ENCODE data around the gene KLF16.

KLF16 gene

DNA sequence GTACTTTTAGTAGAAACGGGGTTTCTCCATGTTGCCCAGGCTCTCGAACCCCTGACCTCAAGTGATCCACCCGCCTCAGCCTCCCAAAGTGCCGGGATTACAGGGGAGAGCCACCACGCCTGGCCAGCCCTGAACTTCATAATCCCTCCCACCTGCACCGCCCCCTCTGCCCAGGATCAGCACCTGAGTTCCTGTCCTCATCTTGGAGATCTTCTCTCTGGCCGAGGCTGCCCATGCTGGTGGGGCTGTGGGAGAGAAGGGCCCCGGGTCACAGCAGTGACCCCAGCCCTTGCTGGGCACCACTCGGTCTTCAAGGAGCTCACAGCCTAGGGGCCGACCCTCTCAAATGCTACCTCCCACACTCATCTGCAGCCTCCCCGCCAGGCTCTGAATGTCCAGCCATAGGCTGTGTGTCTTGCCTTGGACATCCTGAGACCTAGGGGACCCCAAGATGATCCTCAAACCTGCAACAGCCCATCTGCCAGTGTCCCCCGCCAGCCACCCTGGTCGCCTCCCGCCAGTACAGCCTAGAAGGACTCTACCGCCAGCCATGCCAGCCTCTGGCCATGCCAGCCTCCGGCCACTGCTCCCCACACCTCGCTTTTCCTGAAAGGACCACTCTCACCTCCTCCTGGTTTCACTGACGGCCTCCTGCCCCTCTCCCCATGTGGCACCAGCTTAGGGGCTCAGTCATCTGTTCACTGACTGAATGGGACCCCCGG, 52.8 kb downstream of the KLF16 start:
- peaks cover 8% of the 10 kb centered on the region for H3K4me1 ChIP-seq (ENCODE audit: control insufficient read depth, insufficient read depth, low read length, unreplicated experiment)
- no peaks in the 10 kb centered on the region for H3K36me3 ChIP-seq (ENCODE audit: insufficient read depth, low read length)
- H3K4me3 ChIP-seq (ENCODE audit: low read depth, low read length) = no peak overlapping the region
- H2AFZ ChIP-seq (ENCODE audit: low read length, unreplicated experiment) = no peak overlapping the region
- no peaks in the 10 kb centered on the region for H3K79me2 ChIP-seq (ENCODE audit: control insufficient read depth, insufficient read depth, low read length, unreplicated experiment)
- no peak overlapping the region for H3K27ac ChIP-seq (ENCODE audit: low read depth, low read length)
- no peaks in the 10 kb centered on the region for H3K27me3 ChIP-seq (ENCODE audit: insufficient read depth, low read length)

DNA sequence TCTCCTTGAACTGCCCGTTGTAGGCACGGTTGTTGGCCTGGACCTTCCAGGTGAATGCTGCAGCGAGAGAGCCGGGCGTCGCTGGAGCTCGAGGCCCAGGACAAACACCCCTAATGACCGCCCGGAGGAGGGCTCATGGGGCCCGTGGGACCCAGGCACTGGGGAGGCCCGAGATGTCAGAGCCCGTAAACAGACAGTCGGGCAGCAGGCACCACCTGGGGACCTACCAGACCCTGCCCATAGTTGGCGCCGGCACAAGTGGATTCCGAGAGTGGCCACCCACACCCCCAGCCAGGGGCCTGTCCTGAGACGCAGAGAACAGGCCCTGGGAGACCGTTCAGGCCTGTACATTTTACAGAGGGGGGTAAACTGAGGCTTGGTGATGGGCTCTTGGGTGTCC, 53.7 kb downstream of the KLF16 start:
- H3K4me1 ChIP-seq (ENCODE audit: control insufficient read depth, insufficient read depth, low read length, unreplicated experiment) = peaks cover 8% of the 10 kb centered on the region
- H3K36me3 ChIP-seq (ENCODE audit: insufficient read depth, low read length) = no peaks in the 10 kb centered on the region
- no peak overlapping the region for H3K4me3 ChIP-seq (ENCODE audit: low read depth, low read length)

DNA sequence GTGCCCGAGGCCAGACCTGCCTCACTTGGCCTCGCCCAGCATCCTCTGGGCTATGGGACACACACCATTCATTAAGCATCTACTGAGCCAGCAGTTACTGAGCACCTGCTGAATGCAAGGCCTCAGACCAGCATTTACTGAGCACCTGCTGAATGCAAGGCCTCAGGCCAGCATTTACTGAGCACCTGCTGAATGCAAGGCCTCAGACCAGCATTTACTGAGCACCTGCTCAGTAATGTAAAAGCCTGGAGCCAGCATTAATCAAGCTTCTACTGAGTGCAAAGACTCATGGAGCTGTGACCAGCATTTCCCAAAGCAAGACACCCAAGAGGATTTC, 55.0 kb downstream of the KLF16 start:
- Histone ChIP-seq H3K4me3 (ENCODE audit: low read depth, low read length) (no peak overlapping the region), H2AFZ (ENCODE audit: low read length, unreplicated experiment) (no peak overlapping the region), H3K27me3 (ENCODE audit: insufficient read depth, low read length) (no peaks in the 10 kb centered on the region), H3K79me2 (ENCODE audit: control insufficient read depth, insufficient read depth, low read length, unreplicated experiment) (no peaks in the 10 kb centered on the region), H3K36me3 (ENCODE audit: insufficient read depth, low read length) (no peaks in the 10 kb centered on the region), H3K27ac (ENCODE audit: low read depth, low read length) (no peak overlapping the region), H3K4me1 (ENCODE audit: control insufficient read depth, insufficient read depth, low read length, unreplicated experiment) (peaks cover 8% of the 10 kb centered on the region)

More for the DNA sequence above, 53.7 kb downstream of the KLF16 start:
- Histone ChIP-seq H3K27ac (ENCODE audit: low read depth, low read length) (no peak overlapping the region), H3K79me2 (ENCODE audit: control insufficient read depth, insufficient read depth, low read length, unreplicated experiment) (no peaks in the 10 kb centered on the region), H2AFZ (ENCODE audit: low read length, unreplicated experiment) (no peak overlapping the region), H3K27me3 (ENCODE audit: insufficient read depth, low read length) (no peaks in the 10 kb centered on the region)

DNA sequence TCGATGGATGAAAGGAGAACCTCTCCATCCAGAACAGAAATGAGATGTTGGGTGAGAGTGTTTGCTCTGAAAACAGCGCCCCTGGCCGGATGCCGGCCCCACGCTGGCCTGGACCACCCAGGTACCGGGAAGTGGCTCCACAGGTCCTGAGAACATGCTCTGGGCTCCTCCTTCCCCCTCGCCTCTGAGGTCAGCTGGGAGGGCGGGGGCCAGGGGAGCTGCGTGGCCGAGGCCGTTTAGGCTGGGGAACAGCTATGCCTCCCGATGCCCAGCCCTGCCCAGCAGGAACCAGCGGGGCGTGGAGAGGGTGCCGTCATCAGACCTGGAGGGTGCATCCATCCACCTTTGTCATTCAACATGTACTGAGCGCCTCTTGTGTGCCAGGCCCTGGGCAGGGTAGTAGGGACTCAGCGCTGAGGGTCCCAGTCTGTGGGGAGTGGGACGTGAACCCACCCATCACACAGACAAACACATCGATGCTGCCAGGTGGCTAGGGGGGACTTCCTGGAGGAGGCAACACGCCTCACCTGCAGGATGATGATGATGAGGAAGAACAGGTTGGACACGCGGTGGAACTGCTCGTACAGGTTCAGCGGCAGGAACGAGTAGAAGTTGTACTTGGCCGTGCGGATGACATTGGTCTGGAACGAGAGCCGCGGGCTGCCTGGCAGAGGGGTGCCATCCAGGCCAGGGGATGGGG, 55.5 kb downstream of the KLF16 start:
- H3K36me3 ChIP-seq (ENCODE audit: insufficient read depth, low read length) = no peaks in the 10 kb centered on the region
- no peak overlapping the region for H3K27ac ChIP-seq (ENCODE audit: low read depth, low read length)
- no peak overlapping the region for H3K4me3 ChIP-seq (ENCODE audit: low read depth, low read length)
- no peak overlapping the region for H2AFZ ChIP-seq (ENCODE audit: low read length, unreplicated experiment)
- peaks cover 8% of the 10 kb centered on the region for H3K4me1 ChIP-seq (ENCODE audit: control insufficient read depth, insufficient read depth, low read length, unreplicated experiment)
- H3K79me2 ChIP-seq (ENCODE audit: control insufficient read depth, insufficient read depth, low read length, unreplicated experiment) = no peaks in the 10 kb centered on the region
- no peaks in the 10 kb centered on the region for H3K27me3 ChIP-seq (ENCODE audit: insufficient read depth, low read length)

DNA sequence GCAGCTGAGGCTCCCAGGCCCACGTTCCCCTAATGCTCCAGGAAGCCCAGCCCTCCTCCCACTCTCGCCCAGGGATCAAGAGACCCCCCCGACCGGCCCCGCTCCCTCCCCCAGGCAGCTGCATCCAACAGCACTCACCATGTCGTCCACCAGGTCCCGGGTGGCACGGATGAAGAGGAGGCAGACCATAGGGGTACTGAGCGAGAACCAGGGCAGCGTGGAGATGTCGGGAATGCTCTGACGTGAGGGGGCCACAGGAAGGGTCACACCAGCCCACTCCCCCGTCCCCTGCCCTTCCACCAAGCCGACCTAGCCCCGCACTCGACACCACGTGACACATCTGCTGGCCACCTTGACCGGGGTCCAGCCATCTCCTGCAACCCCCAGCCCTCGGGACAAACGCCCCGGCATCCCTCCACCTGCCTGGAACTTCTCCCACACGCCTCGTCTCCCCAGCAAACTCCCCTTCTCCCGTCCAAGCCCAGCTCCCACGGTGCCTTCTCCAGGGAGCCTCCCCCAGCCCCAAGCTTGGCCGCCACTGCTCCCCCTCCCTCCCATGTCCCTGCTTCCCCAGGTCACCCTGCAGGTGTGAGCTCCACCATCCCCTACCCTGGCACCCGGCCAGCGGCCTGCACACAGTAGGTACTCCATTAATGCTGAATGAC, 56.2 kb downstream of the KLF16 start:
- H3K27ac ChIP-seq (ENCODE audit: low read depth, low read length) = no peak overlapping the region
- H3K4me1 ChIP-seq (ENCODE audit: control insufficient read depth, insufficient read depth, low read length, unreplicated experiment) = peaks cover 8% of the 10 kb centered on the region
- no peaks in the 10 kb centered on the region for H3K79me2 ChIP-seq (ENCODE audit: control insufficient read depth, insufficient read depth, low read length, unreplicated experiment)
- H3K27me3 ChIP-seq (ENCODE audit: insufficient read depth, low read length) = no peaks in the 10 kb centered on the region
- no peaks in the 10 kb centered on the region for H3K36me3 ChIP-seq (ENCODE audit: insufficient read depth, low read length)
- H3K4me3 ChIP-seq (ENCODE audit: low read depth, low read length) = no peak overlapping the region
- H2AFZ ChIP-seq (ENCODE audit: low read length, unreplicated experiment) = no peak overlapping the region

DNA sequence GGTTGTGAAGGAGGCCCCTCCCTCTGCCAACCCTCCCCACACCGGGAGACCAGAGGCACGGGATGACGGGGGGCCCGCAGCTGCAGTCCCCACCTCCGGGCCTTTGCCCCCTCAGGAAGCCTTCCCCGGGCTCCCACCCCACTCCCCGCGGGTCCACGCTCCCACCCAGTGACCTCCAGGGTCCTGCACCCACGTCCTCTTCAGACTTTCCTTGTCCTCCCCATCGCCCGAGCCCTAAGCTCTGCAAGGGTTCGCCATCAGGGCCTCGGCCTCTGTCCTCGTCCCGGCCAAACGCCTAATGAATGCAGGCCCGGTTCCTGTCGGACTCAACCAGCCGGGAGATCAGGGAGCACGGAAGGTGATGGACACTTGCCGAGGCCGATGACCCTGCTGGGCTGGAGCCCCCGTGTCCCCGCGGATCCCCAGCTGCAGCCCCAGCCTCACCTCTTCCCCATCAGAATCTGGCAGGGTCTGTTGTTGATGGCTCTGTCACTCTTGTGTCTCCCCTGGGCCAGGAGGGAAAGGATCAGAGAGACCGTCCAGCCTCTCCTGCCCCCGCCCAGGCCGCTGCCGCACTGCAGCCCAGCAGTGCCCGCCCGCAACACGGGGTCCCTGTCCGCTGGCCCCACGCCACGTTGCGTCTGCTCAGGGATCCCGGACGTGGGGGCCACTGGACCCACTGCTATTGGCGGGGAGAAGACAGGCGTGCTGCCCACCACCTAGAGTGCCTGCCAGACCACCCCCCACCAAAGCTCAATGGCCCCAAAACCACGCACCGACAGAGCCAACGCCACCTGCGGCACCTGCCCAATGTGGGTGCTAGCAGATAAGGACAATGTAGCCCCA, 57.0 kb downstream of the KLF16 start:
- Histone ChIP-seq H3K27me3 (ENCODE audit: insufficient read depth, low read length) (no peaks in the 10 kb centered on the region), H3K4me1 (ENCODE audit: control insufficient read depth, insufficient read depth, low read length, unreplicated experiment) (peaks cover 3% of the 10 kb centered on the region), H3K36me3 (ENCODE audit: insufficient read depth, low read length) (no peaks in the 10 kb centered on the region), H2AFZ (ENCODE audit: low read length, unreplicated experiment) (no peak overlapping the region), H3K27ac (ENCODE audit: low read depth, low read length) (no peak overlapping the region), H3K4me3 (ENCODE audit: low read depth, low read length) (no peak overlapping the region), H3K79me2 (ENCODE audit: control insufficient read depth, insufficient read depth, low read length, unreplicated experiment) (no peaks in the 10 kb centered on the region)

DNA sequence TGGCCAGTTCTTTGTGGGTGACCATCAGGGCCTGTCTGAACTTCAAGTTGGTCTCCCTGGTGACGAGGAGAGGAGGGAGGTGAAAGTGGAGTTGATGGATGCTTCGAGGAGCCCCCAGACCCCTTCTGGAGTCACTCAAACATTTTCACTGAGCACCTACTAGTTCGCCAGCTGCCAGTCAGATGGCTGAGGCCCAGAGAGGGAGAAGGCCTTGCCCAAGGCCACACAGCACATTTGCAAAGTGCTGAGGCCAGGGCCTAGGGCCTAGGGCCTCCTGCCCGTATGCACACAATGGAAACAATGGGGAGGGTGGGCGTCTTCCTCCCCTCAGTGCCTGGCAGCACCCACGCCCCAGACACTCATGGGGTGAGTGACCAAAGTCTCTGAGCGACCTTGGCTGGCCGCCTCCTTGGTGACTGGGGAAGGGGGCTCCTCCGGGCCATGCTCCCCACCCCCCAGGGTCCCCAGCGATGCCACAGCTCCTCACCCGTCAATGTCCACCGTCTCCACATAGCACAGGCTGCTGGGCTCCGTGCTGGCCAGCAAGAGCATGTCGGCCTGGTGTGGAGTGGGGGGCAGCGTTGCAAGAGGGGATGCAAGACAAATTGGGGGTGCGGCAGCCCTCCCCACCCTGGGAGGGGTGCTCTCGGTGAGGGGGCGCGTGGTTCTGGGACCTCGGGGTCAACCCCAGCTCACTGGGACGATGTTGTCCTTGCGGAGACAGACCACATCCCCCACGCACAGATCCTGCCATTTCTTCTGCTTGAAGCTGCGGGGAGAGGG, 57.8 kb downstream of the KLF16 start:
- H3K4me1 ChIP-seq (ENCODE audit: control insufficient read depth, insufficient read depth, low read length, unreplicated experiment) = no peaks in the 10 kb centered on the region
- H2AFZ ChIP-seq (ENCODE audit: low read length, unreplicated experiment) = no peak overlapping the region
- H3K79me2 ChIP-seq (ENCODE audit: control insufficient read depth, insufficient read depth, low read length, unreplicated experiment) = no peaks in the 10 kb centered on the region
- H3K4me3 ChIP-seq (ENCODE audit: low read depth, low read length) = no peak overlapping the region
- H3K27ac ChIP-seq (ENCODE audit: low read depth, low read length) = no peak overlapping the region
- no peaks in the 10 kb centered on the region for H3K36me3 ChIP-seq (ENCODE audit: insufficient read depth, low read length)
- no peaks in the 10 kb centered on the region for H3K27me3 ChIP-seq (ENCODE audit: insufficient read depth, low read length)

DNA sequence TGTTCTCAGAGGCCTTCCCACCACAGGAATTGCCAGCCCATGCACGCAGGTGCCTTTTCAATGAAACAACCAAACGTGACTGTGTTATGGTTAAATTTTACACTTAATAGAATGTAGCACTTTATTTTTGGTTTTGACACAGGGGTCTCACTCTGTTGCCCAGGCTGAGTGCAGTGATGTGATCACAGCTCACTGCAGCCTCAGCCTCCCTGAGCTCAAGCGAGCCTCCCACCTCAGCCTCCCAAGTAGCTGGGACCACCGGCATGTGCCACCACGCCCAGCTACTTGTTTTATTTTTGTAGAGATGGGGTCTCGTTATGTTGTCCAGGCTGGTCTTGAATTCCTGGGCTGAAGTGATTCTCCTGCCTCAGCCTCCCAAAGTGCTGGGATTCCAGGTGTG, 58.5 kb downstream of the KLF16 start:
- no peaks in the 10 kb centered on the region for H3K79me2 ChIP-seq (ENCODE audit: control insufficient read depth, insufficient read depth, low read length, unreplicated experiment)
- H3K4me3 ChIP-seq (ENCODE audit: low read depth, low read length) = no peak overlapping the region
- no peaks in the 10 kb centered on the region for H3K4me1 ChIP-seq (ENCODE audit: control insufficient read depth, insufficient read depth, low read length, unreplicated experiment)
- H2AFZ ChIP-seq (ENCODE audit: low read length, unreplicated experiment) = no peak overlapping the region
- no peaks in the 10 kb centered on the region for H3K36me3 ChIP-seq (ENCODE audit: insufficient read depth, low read length)
- no peak overlapping the region for H3K27ac ChIP-seq (ENCODE audit: low read depth, low read length)
- H3K27me3 ChIP-seq (ENCODE audit: insufficient read depth, low read length) = no peaks in the 10 kb centered on the region

Measured in ACC112 (cell line).